ENCODE measurements around the gene SUMO4.

Gene SUMO4

DNA sequence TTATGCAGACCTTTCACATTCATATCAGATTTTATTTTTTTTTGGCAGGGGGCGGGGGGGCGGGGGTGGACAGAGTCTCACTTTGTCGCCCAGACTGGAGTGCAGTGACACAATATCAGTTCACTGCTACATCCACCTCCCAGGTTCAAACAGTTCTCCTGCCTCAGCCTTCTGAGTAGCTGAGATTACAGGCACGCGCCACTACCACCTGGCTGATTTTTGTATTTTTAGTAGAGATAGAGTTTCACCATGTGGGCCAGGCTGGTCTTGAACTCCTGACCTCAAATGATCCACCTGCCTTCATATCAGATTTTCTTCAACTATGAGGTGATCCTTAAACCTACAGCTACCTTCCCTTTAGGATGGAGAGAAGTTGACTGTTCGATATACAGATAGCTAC, 8.0 kb upstream of the SUMO4 start:
- Histone ChIP-seq H3K9ac (ENCODE audit: low read length) (no peak overlapping the region), H2BK15ac (replicated peaks; ENCODE audit: low read depth) (no peak overlapping the region), H2AK5ac (ENCODE audit: low read length) (no peak overlapping the region), H4K8ac (ENCODE audit: low read depth, low read length) (no peak overlapping the region), H2BK5ac (ENCODE audit: low read length) (no peak overlapping the region), H3K18ac (ENCODE audit: low read length) (no peak overlapping the region), H3K27me3 (ENCODE audit: insufficient read depth, low read length, poor library complexity) (no peaks in the 10 kb centered on the region), H3K23ac (ENCODE audit: low read length) (no peak overlapping the region), H3K56ac (ENCODE audit: low read length) (no peak overlapping the region), H3K27ac (ENCODE audit: low read depth, low read length) (no peak overlapping the region), H2BK120ac (ENCODE audit: low read depth, low read length) (no peak overlapping the region), H3K79me1 (ENCODE audit: low read length) (peaks cover 6% of the 10 kb centered on the region), H3K4me1 (ENCODE audit: control insufficient read depth, low read depth, low read length) (no peaks in the 10 kb centered on the region), H3K79me2 (ENCODE audit: control insufficient read depth, insufficient read depth, low read length) (peaks cover 3% of the 10 kb centered on the region), H3K4ac (ENCODE audit: low read depth, low read length) (no peak overlapping the region), H3K4me3 (ENCODE audit: low read length) (no peak overlapping the region), H3K4me2 (ENCODE audit: low read length) (no peak overlapping the region), H4K5ac (ENCODE audit: low read length) (no peak overlapping the region), H3K36me3 (ENCODE audit: control insufficient read depth, insufficient read depth, low read length) (no peaks in the 10 kb centered on the region)
- no CpG with 5 or more reads among the region's 6 CpGs for WGBS (ENCODE audit: extremely low coverage, insufficient coverage, low lambda C conversion rate)
- no peak for DNase-seq

DNA sequence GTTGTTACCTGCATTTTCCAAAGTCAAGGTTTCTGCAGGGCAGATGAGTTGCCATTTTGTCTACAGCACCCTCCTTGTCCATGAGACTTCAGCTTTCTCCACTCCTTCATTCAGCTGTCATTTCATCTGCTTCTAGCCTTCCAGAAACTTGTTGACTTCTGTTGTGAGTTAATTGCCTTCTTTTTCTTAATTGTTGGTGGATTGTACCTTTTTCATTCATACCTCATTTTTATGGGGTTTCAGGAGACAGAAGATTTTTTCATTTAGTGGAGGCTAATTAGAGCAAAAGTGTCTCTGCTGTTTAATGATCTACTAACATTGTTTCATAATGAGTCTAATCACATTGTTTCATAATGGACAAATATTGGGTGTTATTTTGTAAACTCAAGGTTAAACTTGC, 7.5 kb upstream of the SUMO4 start:
- no peak overlapping the region for H3K4me2 ChIP-seq (ENCODE audit: low read length)
- H2AK5ac ChIP-seq (ENCODE audit: low read length), result no peak overlapping the region
- no peak overlapping the region for H3K56ac ChIP-seq (ENCODE audit: low read length)
- H4K5ac ChIP-seq (ENCODE audit: low read length), result no peak overlapping the region
- H3K79me1 ChIP-seq (ENCODE audit: low read length), result peaks cover 6% of the 10 kb centered on the region
- no peak overlapping the region for H2BK5ac ChIP-seq (ENCODE audit: low read length)
- no peak overlapping the region for H3K4me3 ChIP-seq (ENCODE audit: low read length)
- no peak overlapping the region for H2BK120ac ChIP-seq (ENCODE audit: low read depth, low read length)
- no peak overlapping the region for H4K8ac ChIP-seq (ENCODE audit: low read depth, low read length)
- H3K79me2 ChIP-seq (ENCODE audit: control insufficient read depth, insufficient read depth, low read length), result peaks cover 3% of the 10 kb centered on the region
- H3K36me3 ChIP-seq (ENCODE audit: control insufficient read depth, insufficient read depth, low read length), result no peaks in the 10 kb centered on the region
- no peak overlapping the region for H3K4ac ChIP-seq (ENCODE audit: low read depth, low read length)
- H3K27ac ChIP-seq (ENCODE audit: low read depth, low read length), result no peak overlapping the region
- H3K4me1 ChIP-seq (ENCODE audit: control insufficient read depth, low read depth, low read length), result no peaks in the 10 kb centered on the region
- H3K23ac ChIP-seq (ENCODE audit: low read length), result no peak overlapping the region
- H3K18ac ChIP-seq (ENCODE audit: low read length), result no peak overlapping the region
- no peak for DNase-seq
- no peak overlapping the region for H3K9ac ChIP-seq (ENCODE audit: low read length)
- H3K27me3 ChIP-seq (ENCODE audit: insufficient read depth, low read length, poor library complexity), result no peaks in the 10 kb centered on the region
- H2BK15ac ChIP-seq (replicated peaks; ENCODE audit: low read depth), result no peak overlapping the region

DNA sequence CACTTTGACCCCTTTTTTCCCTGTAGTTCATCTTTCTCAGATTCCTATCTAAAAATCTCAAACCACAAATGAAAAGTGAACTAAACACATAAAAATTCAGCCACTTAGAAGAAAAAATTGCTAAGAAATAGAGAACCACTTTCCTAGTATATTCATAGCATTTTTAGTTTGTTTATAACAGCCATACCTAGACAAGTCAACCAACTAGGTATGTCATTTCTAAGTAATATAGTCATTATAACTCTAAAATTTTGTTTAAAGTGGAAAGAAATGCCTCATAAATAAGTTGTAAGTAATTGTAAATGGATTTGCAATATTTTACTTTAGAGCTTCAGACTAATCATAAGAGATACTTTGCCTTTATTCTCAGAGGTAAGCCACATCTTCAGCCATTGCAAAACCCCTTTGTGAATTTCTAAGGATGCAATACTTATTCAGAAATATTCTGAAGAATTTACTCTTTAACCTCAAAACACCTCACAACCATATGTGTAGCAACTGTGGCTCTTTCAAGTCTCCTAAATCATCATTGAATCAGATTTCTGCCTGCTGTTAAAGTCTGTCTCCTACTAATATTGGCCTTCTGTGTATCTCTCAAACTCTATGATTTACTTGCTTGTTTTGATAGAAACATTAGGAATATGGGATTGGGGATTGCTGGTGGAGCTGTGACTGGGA, 6.9 kb upstream of the SUMO4 start:
- Histone ChIP-seq H3K4me2 (ENCODE audit: low read length) (no peak overlapping the region), H3K4ac (ENCODE audit: low read depth, low read length) (no peak overlapping the region), H4K5ac (ENCODE audit: low read length) (no peak overlapping the region), H3K56ac (ENCODE audit: low read length) (no peak overlapping the region), H3K23ac (ENCODE audit: low read length) (no peak overlapping the region), H3K79me1 (ENCODE audit: low read length) (peaks cover 4% of the 10 kb centered on the region), H3K9ac (ENCODE audit: low read length) (no peak overlapping the region), H2BK5ac (ENCODE audit: low read length) (no peak overlapping the region), H3K27me3 (ENCODE audit: insufficient read depth, low read length, poor library complexity) (no peaks in the 10 kb centered on the region), H2BK120ac (ENCODE audit: low read depth, low read length) (no peak overlapping the region), H2AK5ac (ENCODE audit: low read length) (no peak overlapping the region), H3K18ac (ENCODE audit: low read length) (no peak overlapping the region), H3K4me3 (ENCODE audit: low read length) (no peak overlapping the region), H4K8ac (ENCODE audit: low read depth, low read length) (no peak overlapping the region), H2BK15ac (replicated peaks; ENCODE audit: low read depth) (no peak overlapping the region), H3K4me1 (ENCODE audit: control insufficient read depth, low read depth, low read length) (no peaks in the 10 kb centered on the region), H3K27ac (ENCODE audit: low read depth, low read length) (no peak overlapping the region), H3K36me3 (ENCODE audit: control insufficient read depth, insufficient read depth, low read length) (no peaks in the 10 kb centered on the region), H3K79me2 (ENCODE audit: control insufficient read depth, insufficient read depth, low read length) (peaks cover 1% of the 10 kb centered on the region)
- DNase-seq, result no peak

DNA sequence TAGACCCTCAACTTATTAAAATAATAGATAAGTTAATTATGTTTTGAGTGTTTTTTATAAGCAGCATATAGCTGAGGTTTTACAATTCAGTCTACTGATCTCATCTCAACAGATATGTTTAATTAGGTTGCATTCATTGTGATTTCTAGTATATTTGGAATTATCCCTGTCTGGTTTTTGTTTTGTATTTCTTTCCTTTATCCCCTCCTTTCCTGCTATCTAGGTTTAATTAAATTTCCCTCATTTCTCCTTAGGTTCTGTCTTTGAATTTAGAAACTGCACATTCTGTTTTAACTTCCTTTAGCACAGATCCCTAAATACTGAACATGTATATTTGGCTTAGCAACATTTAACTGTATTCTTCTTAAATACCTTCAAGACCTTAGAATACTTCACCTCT, 4.9 kb upstream of the SUMO4 start:
- Histone ChIP-seq H3K27me3 (ENCODE audit: insufficient read depth, low read length, poor library complexity) (no peaks in the 10 kb centered on the region), H3K56ac (ENCODE audit: low read length) (no peak overlapping the region), H3K23ac (ENCODE audit: low read length) (no peak overlapping the region), H3K27ac (ENCODE audit: low read depth, low read length) (no peak overlapping the region), H2AK5ac (ENCODE audit: low read length) (no peak overlapping the region), H4K5ac (ENCODE audit: low read length) (no peak overlapping the region), H3K4me1 (ENCODE audit: control insufficient read depth, low read depth, low read length) (no peaks in the 10 kb centered on the region), H3K36me3 (ENCODE audit: control insufficient read depth, insufficient read depth, low read length) (no peaks in the 10 kb centered on the region), H4K8ac (ENCODE audit: low read depth, low read length) (no peak overlapping the region), H3K4me2 (ENCODE audit: low read length) (no peak overlapping the region), H3K79me2 (ENCODE audit: control insufficient read depth, insufficient read depth, low read length) (no peaks in the 10 kb centered on the region), H3K4me3 (ENCODE audit: low read length) (no peak overlapping the region), H2BK5ac (ENCODE audit: low read length) (no peak overlapping the region), H2BK15ac (replicated peaks; ENCODE audit: low read depth) (no peak overlapping the region), H3K79me1 (ENCODE audit: low read length) (peaks cover 4% of the 10 kb centered on the region), H3K4ac (ENCODE audit: low read depth, low read length) (no peak overlapping the region), H2BK120ac (ENCODE audit: low read depth, low read length) (no peak overlapping the region), H3K9ac (ENCODE audit: low read length) (no peak overlapping the region), H3K18ac (ENCODE audit: low read length) (no peak overlapping the region)
- DNase-seq, result no peak

DNA sequence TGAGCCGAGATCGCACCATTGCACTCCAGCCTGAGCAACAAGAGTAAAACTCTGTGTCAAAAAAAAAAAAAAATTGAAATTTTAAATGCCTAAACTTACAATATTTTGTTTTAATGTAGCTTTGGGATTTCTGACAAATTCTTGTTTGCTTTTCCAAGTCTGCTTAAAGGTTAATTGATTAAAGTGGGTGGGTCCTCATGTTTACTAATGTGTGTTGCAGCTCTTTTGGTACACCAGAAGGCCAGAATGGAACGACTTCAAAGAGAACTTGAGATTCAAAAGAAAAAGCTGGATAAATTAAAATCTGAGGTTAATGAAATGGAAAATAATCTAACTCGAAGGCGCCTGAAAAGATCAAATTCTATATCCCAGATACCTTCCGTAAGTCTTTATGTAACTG, 2.7 kb upstream of the SUMO4 start:
- Histone ChIP-seq H3K23ac (ENCODE audit: low read length) (no peak overlapping the region), H3K56ac (ENCODE audit: low read length) (no peak overlapping the region), H3K36me3 (ENCODE audit: control insufficient read depth, insufficient read depth, low read length) (no peaks in the 10 kb centered on the region), H3K79me2 (ENCODE audit: control insufficient read depth, insufficient read depth, low read length) (no peaks in the 10 kb centered on the region), H3K79me1 (ENCODE audit: low read length) (peaks cover 4% of the 10 kb centered on the region), H4K5ac (ENCODE audit: low read length) (no peak overlapping the region), H3K4me3 (ENCODE audit: low read length) (no peak overlapping the region), H4K8ac (ENCODE audit: low read depth, low read length) (no peak overlapping the region), H3K4ac (ENCODE audit: low read depth, low read length) (no peak overlapping the region), H2BK15ac (replicated peaks; ENCODE audit: low read depth) (no peak overlapping the region), H3K27me3 (ENCODE audit: insufficient read depth, low read length, poor library complexity) (no peaks in the 10 kb centered on the region), H3K9ac (ENCODE audit: low read length) (no peak overlapping the region), H3K27ac (ENCODE audit: low read depth, low read length) (no peak overlapping the region), H2AK5ac (ENCODE audit: low read length) (no peak overlapping the region), H2BK120ac (ENCODE audit: low read depth, low read length) (no peak overlapping the region), H3K4me2 (ENCODE audit: low read length) (no peak overlapping the region), H2BK5ac (ENCODE audit: low read length) (no peak overlapping the region), H3K4me1 (ENCODE audit: control insufficient read depth, low read depth, low read length) (no peaks in the 10 kb centered on the region), H3K18ac (ENCODE audit: low read length) (no peak overlapping the region)
- DNase-seq, result no peak
- no CpG with 5 or more reads among the region's 6 CpGs for WGBS (ENCODE audit: extremely low coverage, insufficient coverage, low lambda C conversion rate)

DNA sequence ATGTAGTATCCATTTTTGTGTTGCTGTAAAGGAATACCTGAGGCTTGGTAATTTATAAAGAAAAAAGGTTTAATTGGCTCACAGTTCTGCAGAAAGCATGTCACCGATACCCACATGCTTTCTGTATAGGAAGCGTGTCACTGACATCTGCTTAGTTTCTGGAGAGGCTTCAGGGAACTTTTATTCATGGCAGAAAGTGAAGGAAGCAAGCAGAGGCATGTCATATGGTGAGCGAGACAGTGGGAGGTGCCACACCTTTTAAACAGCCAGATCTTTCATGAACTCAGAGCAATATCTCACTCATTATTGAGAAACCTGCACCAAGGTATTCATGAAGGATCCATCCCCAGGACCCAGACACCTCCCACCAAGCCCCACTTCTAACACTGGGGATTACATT, 3.5 kb downstream of the SUMO4 start:
- Histone ChIP-seq H2BK120ac (ENCODE audit: low read depth, low read length) (no peak overlapping the region), H4K5ac (ENCODE audit: low read length) (no peak overlapping the region), H2BK15ac (replicated peaks; ENCODE audit: low read depth) (no peak overlapping the region), H3K79me1 (ENCODE audit: low read length) (no peaks in the 10 kb centered on the region), H2BK5ac (ENCODE audit: low read length) (no peak overlapping the region), H3K36me3 (ENCODE audit: control insufficient read depth, insufficient read depth, low read length) (no peaks in the 10 kb centered on the region), H3K27ac (ENCODE audit: low read depth, low read length) (no peak overlapping the region), H3K4me1 (ENCODE audit: control insufficient read depth, low read depth, low read length) (peaks cover 3% of the 10 kb centered on the region), H4K8ac (ENCODE audit: low read depth, low read length) (no peak overlapping the region), H3K4me3 (ENCODE audit: low read length) (no peak overlapping the region), H3K56ac (ENCODE audit: low read length) (no peak overlapping the region), H3K79me2 (ENCODE audit: control insufficient read depth, insufficient read depth, low read length) (no peaks in the 10 kb centered on the region), H3K18ac (ENCODE audit: low read length) (no peak overlapping the region), H3K23ac (ENCODE audit: low read length) (no peak overlapping the region), H3K4ac (ENCODE audit: low read depth, low read length) (no peak overlapping the region), H3K4me2 (ENCODE audit: low read length) (no peak overlapping the region), H3K27me3 (ENCODE audit: insufficient read depth, low read length, poor library complexity) (no peaks in the 10 kb centered on the region), H2AK5ac (ENCODE audit: low read length) (no peak overlapping the region), H3K9ac (ENCODE audit: low read length) (no peak overlapping the region)
- no CpG with 5 or more reads among the region's 3 CpGs for WGBS (ENCODE audit: extremely low coverage, insufficient coverage, low lambda C conversion rate)
- no peak for DNase-seq

Data from mesendoderm (in vitro differentiated cells).